K562 (cell line): ENCODE data around the gene SLC24A4. TPM values are rescaled to one million over a fixed set of nuclear protein-coding genes. Genes with fewer than 3 reads are reported as not detected.

ENCODE experiments used
- C11orf30 ChIP-seq: fragments of 450-650 bp; IDR thresholded peaks from 2 replicates; pipeline ENCODE4 v1.6.1; 2016; ENCODE audit warnings: low read depth, mild to moderate bottlenecking
- KAT2B ChIP-seq: IDR thresholded peaks from one replicate; pipeline ENCODE4 v1.6.1; 2012; ENCODE audit warnings: low read depth, mild to moderate bottlenecking, control low read depth, inconsistent platforms, low read length, moderate library complexity
- KDM2B ChIP-seq: fragments of 250-450 bp; sonication (Bioruptor Pico); IDR thresholded peaks from 2 replicates; pipeline ENCODE4 v1.8.0; 2021; ENCODE audit warnings: mild to moderate bottlenecking, moderate library complexity
- NR1H2 ChIP-seq: sonication (generic); formaldehyde crosslinking; IDR thresholded peaks from 2 replicates; pipeline ENCODE4 v1.4.0; 2020; ENCODE audit warnings: mild to moderate bottlenecking, missing genetic modification reagents
- PRDM10 ChIP-seq: fragments of 450-650 bp; IDR thresholded peaks from 2 replicates; pipeline ENCODE4 v1.6.1; 2018; ENCODE audit not compliant: partially characterized antibody
- SMARCE1 ChIP-seq: fragments of 450-650 bp; IDR thresholded peaks from 2 replicates; pipeline ENCODE4 v1.7.1; 2016; ENCODE audit warnings: mild to moderate bottlenecking
- TAF9B ChIP-seq: fragments of 450-650 bp; IDR thresholded peaks from 2 replicates; pipeline ENCODE4 v1.6.1; 2018; ENCODE audit warnings: mild to moderate bottlenecking; ENCODE audit not compliant: partially characterized antibody
- THRA ChIP-seq: fragments of 450-650 bp; IDR thresholded peaks from 2 replicates; pipeline ENCODE4 v1.6.1; 2017; ENCODE audit warnings: mild to moderate bottlenecking, moderate library complexity
- ZNF717 ChIP-seq: fragments of 250-450 bp; sonication (Bioruptor Pico); IDR thresholded peaks from 2 replicates; pipeline ENCODE4 v1.5.0; 2021
- polyA plus RNA-seq, 8 experiments: library from polyadenylated mRNA; depleted of rRNA in 4 of 8; stranded (reverse) in 5 of 8; unstranded in 3 of 8; fragments of >200 nt; fragmentation: Nextera tagmentation in 2 of 8; fragmentation: Illumina TruSeq in 1 of 8; extraction: Ambion mirVana in 2 of 8; extraction: Trizol in 1 of 8; gene quantifications; 2 replicates each; pipeline versions ENCODE4 v1.2.1 to v1.2.3, GENCODE V29; 2011 to 2014; ENCODE audit warnings: inconsistent platforms in 1 of 8, missing spikeins in 1 of 8
- total RNA-seq, 7 experiments: library from RNA; depleted of rRNA in 6 of 7; stranded (reverse); fragments of >200 nt in 6 of 7; fragmentation: Illumina TruSeq in 2 of 7; extraction: Trizol in 2 of 7; gene quantifications; 2 replicates each; pipeline versions ENCODE4 v1.2.1 to v1.2.3, GENCODE V29; 2011 to 2021; ENCODE audit warnings: low replicate concordance in 1 of 7
- TF ChIP-seq, protein P1 (sequence below), 2 experiments: fragments of 450-650 bp; IDR thresholded peaks; 2 replicates each; pipeline ENCODE4 v1.6.1; 2016; ENCODE audit warnings: mild to moderate bottlenecking in 2 of 2, borderline replicate concordance in 1 of 2, low read depth in 1 of 2, moderate library complexity in 1 of 2
- TF ChIP-seq, protein P2 (sequence below): fragments of 450-650 bp; formaldehyde crosslinking; IDR thresholded peaks from 2 replicates; pipeline ENCODE4 v1.4.0; 2020; ENCODE audit warnings: mild to moderate bottlenecking, moderate library complexity
- TF ChIP-seq, protein P3 (sequence below): conservative IDR thresholded peaks from 2 replicates; pipeline ENCODE4 v1.6.1; 2011; ENCODE audit warnings: low read depth, mild to moderate bottlenecking, low read length; ENCODE audit not compliant: control insufficient read depth

The SLC24A4 gene
- total and polyA plus RNA-seq, 9 of the 15 experiments (the other 6 are each of a cell fraction or from before 2014, with no cell fraction given): not detected

- TF ChIP-seq, protein P1, sequence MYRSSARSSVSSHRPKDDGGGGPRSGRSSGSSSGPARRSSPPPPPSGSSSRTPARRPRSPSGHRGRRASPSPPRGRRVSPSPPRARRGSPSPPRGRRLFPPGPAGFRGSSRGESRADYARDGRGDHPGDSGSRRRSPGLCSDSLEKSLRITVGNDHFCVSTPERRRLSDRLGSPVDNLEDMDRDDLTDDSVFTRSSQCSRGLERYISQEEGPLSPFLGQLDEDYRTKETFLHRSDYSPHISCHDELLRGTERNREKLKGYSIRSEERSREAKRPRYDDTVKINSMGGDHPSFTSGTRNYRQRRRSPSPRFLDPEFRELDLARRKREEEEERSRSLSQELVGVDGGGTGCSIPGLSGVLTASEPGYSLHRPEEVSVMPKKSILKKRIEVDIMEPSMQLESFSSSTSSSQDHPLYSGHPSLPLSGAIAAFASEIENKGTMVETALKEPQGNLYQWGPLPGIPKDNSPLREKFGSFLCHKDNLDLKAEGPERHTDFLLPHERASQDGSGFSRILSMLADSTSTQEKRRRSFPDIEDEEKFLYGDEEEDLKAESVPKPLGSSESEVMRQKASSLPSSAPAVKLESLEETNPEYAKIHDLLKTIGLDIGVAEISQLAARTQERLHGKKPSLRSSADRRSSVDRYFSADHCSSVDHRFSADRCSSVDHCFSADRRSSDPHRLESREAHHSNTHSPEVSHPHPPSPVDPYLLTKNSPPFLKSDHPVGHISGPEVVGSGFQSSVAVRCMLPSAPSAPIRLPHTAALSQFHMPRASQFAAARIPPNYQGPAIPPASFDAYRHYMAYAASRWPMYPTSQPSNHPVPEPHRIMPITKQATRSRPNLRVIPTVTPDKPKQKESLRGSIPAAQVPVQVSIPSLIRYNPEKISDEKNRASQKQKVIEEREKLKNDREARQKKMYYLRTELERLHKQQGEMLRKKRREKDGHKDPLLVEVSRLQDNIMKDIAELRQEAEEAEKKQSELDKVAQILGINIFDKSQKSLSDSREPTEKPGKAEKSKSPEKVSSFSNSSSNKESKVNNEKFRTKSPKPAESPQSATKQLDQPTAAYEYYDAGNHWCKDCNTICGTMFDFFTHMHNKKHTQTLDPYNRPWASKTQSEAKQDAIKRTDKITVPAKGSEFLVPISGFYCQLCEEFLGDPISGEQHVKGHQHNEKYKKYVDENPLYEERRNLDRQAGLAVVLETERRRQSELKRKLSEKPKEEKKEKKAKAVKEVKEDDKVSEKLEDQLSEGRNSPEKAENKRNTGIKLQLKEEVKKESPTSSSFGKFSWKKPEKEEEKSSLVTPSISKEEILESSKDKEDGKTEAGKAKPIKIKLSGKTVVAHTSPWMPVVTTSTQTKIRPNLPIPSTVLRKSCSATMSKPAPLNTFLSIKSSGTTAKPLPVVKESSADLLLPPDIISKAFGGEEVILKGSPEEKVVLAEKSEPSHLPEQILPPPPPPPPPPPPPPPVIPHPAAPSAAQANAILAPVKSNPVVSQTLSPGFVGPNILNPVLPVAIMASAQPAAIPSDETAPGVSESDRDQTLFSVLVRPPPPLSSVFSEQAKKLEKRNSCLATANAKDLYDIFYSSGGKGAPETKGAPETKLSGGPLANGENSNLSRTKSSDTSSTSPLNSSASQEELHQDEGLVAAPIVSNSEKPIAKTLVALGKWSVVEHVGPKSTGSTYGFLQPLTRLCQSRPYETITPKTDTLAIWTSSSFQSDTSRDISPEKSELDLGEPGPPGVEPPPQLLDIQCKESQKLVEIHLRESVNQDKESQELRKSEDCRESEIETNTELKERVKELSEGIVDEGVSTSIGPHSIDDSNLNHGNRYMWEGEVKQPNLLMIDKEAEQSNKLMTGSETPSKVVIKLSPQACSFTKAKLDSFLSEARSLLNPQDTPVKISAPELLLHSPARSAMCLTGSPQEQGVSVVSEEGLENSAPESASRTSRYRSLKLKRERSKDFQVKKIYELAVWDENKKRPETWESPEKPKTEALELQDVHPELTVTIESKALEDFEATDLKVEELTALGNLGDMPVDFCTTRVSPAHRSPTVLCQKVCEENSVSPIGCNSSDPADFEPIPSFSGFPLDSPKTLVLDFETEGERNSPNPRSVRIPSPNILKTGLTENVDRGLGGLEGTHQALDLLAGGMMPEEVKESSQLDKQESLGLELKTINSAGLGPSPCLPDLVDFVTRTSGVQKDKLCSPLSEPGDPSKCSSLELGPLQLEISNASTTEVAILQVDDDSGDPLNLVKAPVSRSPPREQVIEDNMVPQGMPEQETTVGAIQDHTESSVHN (IDR thresholded peaks at IDR 0.05; ENCODE audit: borderline replicate concordance in 1 of 2, low read depth in 1 of 2): no peak
- no peak for TF ChIP-seq TAF9B
- no peak for TF ChIP-seq ZNF717 (CRISPR knock-in tag)
- TF ChIP-seq KAT2B: no peak
- no peak for TF ChIP-seq SMARCE1
- TF ChIP-seq KDM2B (CRISPR knock-in tag): no peak
- no peak for TF ChIP-seq NR1H2
- TF ChIP-seq, protein P2, sequence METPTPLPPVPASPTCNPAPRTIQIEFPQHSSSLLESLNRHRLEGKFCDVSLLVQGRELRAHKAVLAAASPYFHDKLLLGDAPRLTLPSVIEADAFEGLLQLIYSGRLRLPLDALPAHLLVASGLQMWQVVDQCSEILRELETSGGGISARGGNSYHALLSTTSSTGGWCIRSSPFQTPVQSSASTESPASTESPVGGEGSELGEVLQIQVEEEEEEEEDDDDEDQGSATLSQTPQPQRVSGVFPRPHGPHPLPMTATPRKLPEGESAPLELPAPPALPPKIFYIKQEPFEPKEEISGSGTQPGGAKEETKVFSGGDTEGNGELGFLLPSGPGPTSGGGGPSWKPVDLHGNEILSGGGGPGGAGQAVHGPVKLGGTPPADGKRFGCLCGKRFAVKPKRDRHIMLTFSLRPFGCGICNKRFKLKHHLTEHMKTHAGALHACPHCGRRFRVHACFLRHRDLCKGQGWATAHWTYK (CRISPR knock-in tag): no peak
- no peak for TF ChIP-seq PRDM10
- TF ChIP-seq THRA: no peak
- TF ChIP-seq, protein P3, sequence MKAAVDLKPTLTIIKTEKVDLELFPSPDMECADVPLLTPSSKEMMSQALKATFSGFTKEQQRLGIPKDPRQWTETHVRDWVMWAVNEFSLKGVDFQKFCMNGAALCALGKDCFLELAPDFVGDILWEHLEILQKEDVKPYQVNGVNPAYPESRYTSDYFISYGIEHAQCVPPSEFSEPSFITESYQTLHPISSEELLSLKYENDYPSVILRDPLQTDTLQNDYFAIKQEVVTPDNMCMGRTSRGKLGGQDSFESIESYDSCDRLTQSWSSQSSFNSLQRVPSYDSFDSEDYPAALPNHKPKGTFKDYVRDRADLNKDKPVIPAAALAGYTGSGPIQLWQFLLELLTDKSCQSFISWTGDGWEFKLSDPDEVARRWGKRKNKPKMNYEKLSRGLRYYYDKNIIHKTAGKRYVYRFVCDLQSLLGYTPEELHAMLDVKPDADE: no peak
- TF ChIP-seq C11orf30: no peak
Observed at GRCh38 chr14:92466059-92466458, 143.1 kb downstream of the SLC24A4 start (continued).
